Measurements from ENCODE around the gene POT1. TPM values are rescaled to one million over a fixed set of nuclear protein-coding genes. Genes with fewer than 3 reads are reported as not detected.

The POT1 gene
- total RNA-seq, 1 experiment from 2014 or later: 21.6 TPM

- Mint-ChIP-seq H3K9me3 (ENCODE audit: unreplicated experiment) (no peaks in the 10 kb centered on the region), H3K4me3 (ENCODE audit: unreplicated experiment) (no peak overlapping the region), H3K27me3 (ENCODE audit: insufficient read depth, unreplicated experiment) (peaks cover 16% of the 10 kb centered on the region), H3K4me1 (ENCODE audit: low read depth, unreplicated experiment) (no peaks in the 10 kb centered on the region), H3K27ac (ENCODE audit: unreplicated experiment) (no peak overlapping the region), H3K36me3 (ENCODE audit: insufficient read depth, unreplicated experiment) (no peaks in the 10 kb centered on the region)
- Histone ChIP-seq H3K4me3 (ENCODE audit: low read depth, low read length) (no peak overlapping the region), H3K36me3 (ENCODE audit: control insufficient read depth, insufficient read depth, low read length) (no peaks in the 10 kb centered on the region), H3K4me1 (no peaks in the 10 kb centered on the region), H3K9me3 (no peaks in the 10 kb centered on the region), H3K27me3 (replicated peaks; ENCODE audit: control insufficient read depth, insufficient read depth, low read length) (no peaks in the 10 kb centered on the region)
- no peak for TF ChIP-seq CTCF (IDR thresholded peaks at IDR 0.05; ENCODE audit: insufficient read depth in 1 of 2, low read depth in 1 of 2, low read length in 1 of 2, severe bottlenecking in 1 of 2, unreplicated experiment in 1 of 2)
- intact Hi-C loops (cut with micrococcal nuclease; ENCODE audit: unreplicated experiment): no loop called here
- ChIA-PET POLR2A (no interaction called here), CTCF (no interaction called here)
- DNase-seq: no peak
- no TSS peak for BruUV-seq (replicated peaks)
Measured at GRCh38 chr7:124773339-124773738, 156.3 kb downstream of the POT1 start.

Other genes with a start within 250 kb of the POT1 start
- gene GPR37, start 164.0 kb downstream of the POT1 start, total RNA-seq (2022): 0.50 and 0.77 TPM in 2 replicates

Measured in Caco-2 (cell line).